Measurements from ENCODE around the gene KLHL41.
"Not testable (repeated sequence)": the region's sequence is repeated elsewhere in the genome, so short reads cannot be mapped to it uniquely, and the experiment has no call there.

Gene KLHL41

DNA sequence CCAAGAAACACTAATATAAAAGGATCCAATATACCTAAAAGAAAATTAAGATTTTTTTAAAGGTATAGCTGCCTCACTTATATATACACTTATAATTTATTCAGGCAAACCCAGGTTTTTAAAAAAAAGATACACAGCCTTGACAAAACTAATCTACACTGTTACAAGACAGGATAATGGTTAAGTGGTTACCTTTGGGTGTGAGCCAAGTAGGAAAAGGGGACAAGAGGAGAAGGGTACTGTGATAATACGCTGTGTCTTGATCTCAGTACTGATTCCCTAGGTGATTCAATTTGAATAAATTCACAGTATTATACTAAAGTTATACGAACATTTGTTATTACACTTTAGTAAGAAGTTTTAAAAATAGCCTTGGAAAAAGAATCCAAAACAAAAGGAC, 30.6 kb downstream of the KLHL41 start:
- TF ChIP-seq CTCF (IDR thresholded peaks at IDR 0.05; ENCODE audit: borderline replicate concordance, insufficient read depth, low read depth, low read length), result no peak
- no peak overlapping the region for H3K4me3 ChIP-seq (ENCODE audit: low read depth, low read length)

DNA sequence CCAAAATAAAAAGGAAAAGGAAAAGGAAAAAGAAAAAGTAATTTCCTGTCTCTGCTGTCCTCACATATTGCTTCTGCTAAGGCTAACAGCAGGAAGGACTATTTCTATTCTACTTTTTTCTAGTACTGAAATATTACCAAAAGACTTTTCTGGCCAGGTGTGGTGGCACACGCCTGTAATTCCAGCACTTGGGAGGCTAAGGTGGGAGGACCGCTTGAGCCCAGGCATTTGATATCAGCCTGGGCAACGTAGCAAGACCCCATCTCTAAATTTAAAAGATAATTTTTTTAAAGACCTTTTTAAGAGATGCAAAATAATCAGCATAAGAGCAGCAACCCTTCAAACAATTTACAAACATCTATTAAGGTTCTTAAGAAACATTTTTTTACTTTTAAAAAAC, 32.9 kb downstream of the KLHL41 start:
- TF ChIP-seq CTCF (IDR thresholded peaks at IDR 0.05; ENCODE audit: borderline replicate concordance, insufficient read depth, low read depth, low read length), result no peak

DNA sequence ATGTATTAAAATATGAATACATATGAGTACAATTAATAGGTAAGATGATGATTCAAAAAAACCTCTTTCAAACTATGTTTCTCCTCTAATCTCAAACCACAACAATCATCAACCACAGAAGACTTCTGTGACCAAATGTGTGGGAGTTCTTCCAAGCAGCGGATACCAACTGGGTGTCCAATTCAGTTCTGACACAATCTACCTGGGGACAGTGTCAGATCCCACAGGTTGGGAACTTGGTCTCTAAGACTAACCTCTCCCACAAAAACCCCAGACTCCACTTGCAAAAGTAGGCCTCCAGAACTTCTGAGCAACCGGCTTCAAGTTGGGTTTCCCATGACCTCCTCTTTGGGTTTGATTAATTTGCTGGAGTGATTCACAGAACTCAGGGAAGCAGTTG, 37.3 kb downstream of the KLHL41 start:
- TF ChIP-seq CTCF (IDR thresholded peaks at IDR 0.05; ENCODE audit: borderline replicate concordance, insufficient read depth, low read depth, low read length), result no peak
- H3K4me3 ChIP-seq (ENCODE audit: low read depth, low read length), result no peak overlapping the region

More for the DNA sequence above, 32.9 kb downstream of the KLHL41 start:
- H3K4me3 ChIP-seq (ENCODE audit: low read depth, low read length), result no peak overlapping the region

- no peak for TF ChIP-seq CTCF (IDR thresholded peaks at IDR 0.05; ENCODE audit: borderline replicate concordance, insufficient read depth, low read depth, low read length)
These were observed 51.9 kb downstream of the KLHL41 start for GRCh38 chr2:169561364-169561763.

GRCh38 chr2:169562084-169562483, 52.6 kb downstream of the KLHL41 start:
- H3K4me3 ChIP-seq (ENCODE audit: low read depth, low read length), result not testable (repeated sequence)

More at GRCh38 chr2:169561364-169561763, 51.9 kb downstream of the KLHL41 start:
- no peak overlapping the region for H3K4me3 ChIP-seq (ENCODE audit: low read depth, low read length)

DNA sequence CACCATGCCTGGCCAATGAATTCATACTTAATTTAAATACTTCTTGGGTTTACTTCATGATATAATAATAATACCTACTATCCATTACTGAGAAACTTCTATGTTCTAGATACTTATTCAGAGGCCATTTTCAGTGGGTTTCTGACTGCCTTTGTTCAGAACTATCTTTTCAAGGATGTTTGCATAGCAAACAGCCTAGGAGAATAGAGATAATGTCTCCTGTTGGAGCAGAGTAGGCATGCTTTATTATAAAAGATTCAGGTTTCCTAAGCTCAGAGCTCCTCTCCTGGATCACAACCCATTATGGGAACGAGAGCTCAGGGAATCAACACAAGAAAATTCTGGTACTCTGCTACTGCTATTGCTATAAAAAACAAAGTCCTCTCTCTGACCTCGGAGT, 53.0 kb downstream of the KLHL41 start:
- TF ChIP-seq CTCF (IDR thresholded peaks at IDR 0.05; ENCODE audit: borderline replicate concordance, insufficient read depth, low read depth, low read length), result no peak
- H3K4me3 ChIP-seq (ENCODE audit: low read depth, low read length), result no peak overlapping the region

GRCh38 chr2:169565686-169566085, 56.2 kb downstream of the KLHL41 start:
- TF ChIP-seq CTCF (IDR thresholded peaks at IDR 0.05; ENCODE audit: borderline replicate concordance, insufficient read depth, low read depth, low read length), result no peak
- H3K4me3 ChIP-seq (ENCODE audit: low read depth, low read length), result no peak overlapping the region

DNA sequence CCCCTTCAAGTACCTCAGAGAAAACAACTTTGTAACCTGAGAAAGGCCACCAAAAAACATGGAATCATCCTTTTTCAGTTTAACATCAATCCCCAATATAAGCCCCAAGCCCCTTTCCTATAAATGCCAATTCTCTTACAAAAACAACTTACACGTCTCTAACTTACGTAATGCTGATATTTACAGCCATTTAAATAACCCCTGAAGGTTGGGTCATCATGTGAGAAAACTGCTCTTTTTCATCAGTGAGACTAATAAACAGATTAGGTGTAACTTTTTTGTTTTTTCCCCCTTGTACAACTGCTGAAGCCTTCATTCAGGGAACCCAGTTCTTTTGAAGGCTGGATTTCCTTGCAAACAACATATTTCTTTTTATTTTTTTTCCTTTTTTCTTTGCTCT, 60.4 kb downstream of the KLHL41 start:
- no peak overlapping the region for H3K4me3 ChIP-seq (ENCODE audit: low read depth, low read length)
- no peak for TF ChIP-seq CTCF (IDR thresholded peaks at IDR 0.05; ENCODE audit: borderline replicate concordance, insufficient read depth, low read depth, low read length)

- H3K4me3 ChIP-seq (ENCODE audit: low read depth, low read length), result not testable (repeated sequence)
These were observed 61.2 kb downstream of the KLHL41 start for GRCh38 chr2:169570752-169571151.
